ENCODE data around the gene SLC2A6.

The SLC2A6 gene

DNA sequence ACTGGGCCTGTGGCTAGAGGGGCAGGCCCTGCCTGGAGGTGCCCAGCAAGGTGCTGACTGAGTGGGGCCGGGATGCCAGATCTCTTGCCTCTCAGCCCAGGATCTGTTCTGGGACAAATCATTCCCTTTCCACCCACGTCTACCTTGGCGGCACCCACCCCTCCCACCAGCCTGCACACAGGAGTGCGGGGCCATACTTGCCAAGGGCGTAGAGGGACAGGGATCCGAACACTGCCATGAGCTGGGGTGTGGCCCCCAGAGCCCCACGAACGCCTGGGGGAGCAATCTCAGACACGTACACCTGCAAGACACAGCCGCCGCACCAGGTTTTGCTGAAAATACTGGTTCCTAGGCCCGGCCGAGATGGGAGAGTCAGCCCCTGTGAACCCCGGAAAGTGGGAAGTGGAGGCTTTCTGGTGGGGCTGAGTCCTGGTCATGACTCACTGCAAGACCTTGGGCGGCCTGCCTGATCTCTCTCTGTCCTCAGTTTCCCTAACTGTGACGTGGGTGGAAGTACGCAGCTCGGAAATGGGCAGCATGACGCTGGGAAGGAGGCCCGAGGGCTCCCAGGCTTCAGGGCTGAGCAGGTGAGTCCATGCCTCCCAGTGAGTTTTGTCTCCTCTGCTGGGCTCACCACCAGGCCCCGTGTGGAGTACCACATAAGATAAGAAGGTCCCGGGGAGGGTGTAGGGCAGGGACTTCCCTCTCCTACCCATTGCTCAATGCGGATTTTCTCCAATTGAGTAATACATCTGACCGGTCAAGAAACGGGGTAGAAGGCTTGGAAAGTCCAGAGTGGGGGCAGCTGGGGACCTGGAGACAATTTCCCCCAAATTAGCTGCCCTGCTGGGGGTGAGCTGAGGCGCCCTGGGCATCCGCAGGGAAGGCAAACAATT is 2.6 kb downstream of the SLC2A6 start:
- DNase-seq = no peak

DNA sequence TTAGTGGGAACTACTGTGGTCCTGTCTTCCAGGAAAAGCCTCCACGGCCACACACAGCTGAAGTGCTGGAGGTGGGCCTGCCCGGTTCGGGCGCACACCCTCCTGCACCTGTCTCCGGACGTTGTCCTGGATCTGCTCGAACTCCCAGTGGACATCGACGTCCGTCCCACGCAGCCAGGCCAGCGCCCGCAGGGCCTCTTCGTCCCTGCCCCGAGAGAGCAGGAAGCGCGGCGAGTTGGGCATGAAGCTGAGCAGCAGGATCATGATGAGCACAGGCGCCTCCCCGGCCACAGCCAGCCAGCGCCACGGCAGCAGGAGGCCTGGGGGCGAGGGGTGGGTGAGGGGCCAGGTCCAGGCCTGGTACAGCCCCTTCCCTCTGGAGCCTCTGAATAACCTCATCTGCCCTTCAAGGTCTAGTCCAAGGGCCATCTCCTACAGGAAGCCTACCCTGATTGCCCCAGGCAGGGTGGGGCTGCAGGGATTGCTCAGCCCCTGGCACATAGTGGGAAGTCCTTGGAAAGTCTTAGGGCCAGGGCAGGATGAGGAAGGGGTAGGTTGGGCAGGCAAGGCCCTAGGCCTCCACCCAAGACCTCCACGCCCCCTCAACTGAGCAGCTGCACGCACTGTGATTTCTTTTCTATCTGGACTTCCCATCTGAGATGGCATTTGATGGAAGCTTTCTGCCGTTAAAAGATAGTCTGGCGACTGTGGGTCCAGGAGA is 3.4 kb downstream of the SLC2A6 start:
- DNase-seq = no peak

- DNase-seq = no peak
Observed at GRCh38 chr9:133474853-133475252, 4.0 kb downstream of the SLC2A6 start.

DNA sequence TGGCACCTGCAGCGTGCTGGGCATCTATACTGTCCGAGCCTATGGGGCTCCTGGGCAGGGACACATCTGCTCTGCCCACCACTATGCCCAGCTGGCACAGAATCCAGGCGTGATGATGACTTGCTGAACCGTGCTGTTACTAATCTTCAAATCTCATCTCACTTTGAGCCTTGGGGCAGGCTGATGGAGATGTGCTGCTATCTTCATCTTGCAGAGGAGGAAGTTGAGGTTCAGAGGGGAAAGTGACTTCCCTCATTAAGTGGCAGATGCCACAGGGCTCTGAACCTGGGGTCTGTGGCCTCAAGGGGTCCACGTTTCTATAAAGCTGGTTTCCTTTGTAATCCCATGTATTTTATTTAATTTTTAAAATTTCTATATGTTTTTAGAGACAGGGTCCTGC is 4.7 kb downstream of the SLC2A6 start:
- DNase-seq = no peak

GRCh38 chr9:133473743-133474142 is 5.2 kb downstream of the SLC2A6 start:
- DNase-seq = no peak

DNA sequence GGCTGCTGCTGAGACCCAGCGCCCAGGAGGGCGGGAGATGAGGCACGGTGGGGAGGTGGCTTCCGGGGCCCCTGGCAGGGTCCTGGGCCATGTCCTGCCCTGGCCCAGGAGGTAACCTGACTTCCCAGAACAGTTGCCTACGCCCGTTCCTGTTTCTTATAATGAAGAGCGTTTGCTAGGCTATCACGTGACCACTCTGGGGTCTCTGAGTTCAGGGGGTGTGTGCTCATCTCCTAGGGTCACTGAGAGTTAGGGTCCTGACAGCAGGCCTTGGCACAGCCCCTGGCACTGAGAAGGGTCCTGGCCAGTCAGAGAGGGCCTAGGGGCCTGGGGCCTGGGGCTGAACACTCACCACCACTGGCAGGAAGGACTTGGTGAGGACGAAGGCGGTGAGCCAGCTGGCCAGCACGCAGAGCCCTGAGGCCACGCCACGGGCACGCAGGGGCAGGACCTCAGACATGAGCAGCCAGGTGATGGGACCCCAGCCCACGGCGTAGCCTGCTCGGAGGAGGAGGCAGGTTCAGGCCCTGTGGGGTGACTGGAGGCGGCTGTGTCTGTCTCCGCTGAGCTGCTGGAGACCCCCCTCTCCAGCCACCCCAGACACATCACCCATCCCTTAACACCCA is 6.0 kb downstream of the SLC2A6 start:
- DNase-seq = no peak

DNA sequence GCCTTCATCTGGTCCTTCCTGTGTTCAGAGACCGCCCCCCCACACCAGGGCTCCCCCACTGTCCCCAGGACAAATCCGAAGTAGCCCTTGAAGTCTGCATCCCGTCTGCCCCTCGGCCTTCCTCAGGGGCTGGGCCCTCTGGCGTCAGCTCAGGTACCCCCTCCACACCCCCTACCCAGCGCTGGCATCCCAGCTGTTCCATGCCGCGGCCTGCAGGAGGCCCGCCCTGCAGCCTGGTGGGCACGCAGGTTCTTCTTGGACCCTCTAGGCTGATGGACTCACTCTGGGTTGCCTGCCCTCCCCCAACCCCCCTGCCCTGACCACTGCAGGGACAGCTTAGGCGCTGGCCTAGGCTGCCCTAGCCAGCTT is 6.6 kb downstream of the SLC2A6 start:
- no peak for DNase-seq

DNA sequence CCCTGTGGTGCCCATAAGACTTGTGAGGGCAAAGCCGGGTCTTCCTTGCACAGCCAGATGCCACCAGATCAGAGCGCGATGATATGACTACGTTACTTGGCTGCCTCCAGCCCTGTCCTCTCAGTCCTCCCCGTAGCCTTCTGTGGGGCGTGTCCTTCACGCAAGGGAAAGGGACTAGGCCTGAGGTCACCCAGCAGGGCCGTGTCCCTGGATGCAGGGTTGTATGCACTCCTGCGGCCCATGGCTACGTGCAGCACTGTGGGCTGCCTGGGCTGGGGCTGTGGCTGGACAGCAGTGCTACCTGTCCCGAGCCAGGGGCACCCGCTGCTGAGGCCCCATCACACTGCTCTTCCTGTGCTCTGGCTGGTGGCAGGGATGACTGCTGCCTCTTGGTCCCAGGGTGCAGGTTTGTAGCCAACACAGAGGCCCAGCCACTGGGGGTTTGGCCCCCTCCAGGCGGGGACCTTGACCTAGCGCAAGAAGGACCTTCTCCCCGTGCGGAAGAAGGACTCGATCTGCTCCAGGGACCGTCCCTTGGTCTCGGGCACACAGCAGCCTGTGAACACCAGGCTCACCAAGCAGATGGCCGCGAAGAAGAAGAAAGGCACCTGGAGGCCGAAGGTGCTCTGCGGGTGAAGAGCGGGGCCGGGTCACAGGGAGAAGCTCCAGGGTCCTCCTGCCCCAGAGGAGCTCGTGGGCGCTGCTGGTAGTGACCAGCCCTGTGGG is 7.2 kb downstream of the SLC2A6 start:
- DNase-seq = no peak

GRCh38 chr9:133470988-133471387 is 7.9 kb downstream of the SLC2A6 start:
- DNase-seq = no peak

DNA sequence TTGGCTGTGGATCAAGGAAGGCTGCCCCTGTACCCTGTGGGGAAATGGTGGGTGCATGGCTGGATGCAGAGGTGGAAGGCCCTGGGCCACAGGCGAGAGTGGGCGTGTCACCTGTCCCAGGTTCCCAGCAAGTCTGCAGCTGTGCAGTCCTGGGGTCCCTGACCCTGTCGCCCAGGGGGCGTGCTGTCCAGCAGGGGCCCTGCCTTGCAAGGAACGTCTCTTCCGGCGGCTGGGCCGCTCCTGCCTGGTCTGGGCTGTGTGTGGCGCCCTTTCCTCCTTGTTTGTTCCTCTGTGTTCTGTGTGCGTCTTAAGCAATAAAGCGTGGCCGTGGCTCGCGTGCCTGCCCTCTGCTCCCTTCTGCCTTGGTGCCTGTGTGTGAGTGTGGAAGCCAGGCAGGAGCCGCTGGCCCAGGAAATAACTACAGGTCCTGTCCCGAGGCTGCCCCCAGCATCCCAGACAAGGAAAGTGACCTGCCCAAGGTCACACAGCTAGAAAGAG is 8.4 kb downstream of the SLC2A6 start:
- no peak for DNase-seq

GRCh38 chr9:133468777-133469421 is 10.0 kb downstream of the SLC2A6 start:
- no peak for DNase-seq

GRCh38 chr9:133468374-133468773 is 10.5 kb downstream of the SLC2A6 start:
- no peak for DNase-seq

GRCh38 chr9:133467101-133467500 is 11.8 kb downstream of the SLC2A6 start:
- no peak for DNase-seq

GRCh38 chr9:133465984-133466383 is 12.9 kb downstream of the SLC2A6 start:
- DNase-seq = no peak

GRCh38 chr9:133464638-133465037 is 14.3 kb downstream of the SLC2A6 start:
- DNase-seq = no peak

GRCh38 chr9:133463864-133464615 is 14.9 kb downstream of the SLC2A6 start:
- no peak for DNase-seq

- no peak for DNase-seq
Observed at GRCh38 chr9:133463234-133463863, 15.6 kb downstream of the SLC2A6 start.

DNA sequence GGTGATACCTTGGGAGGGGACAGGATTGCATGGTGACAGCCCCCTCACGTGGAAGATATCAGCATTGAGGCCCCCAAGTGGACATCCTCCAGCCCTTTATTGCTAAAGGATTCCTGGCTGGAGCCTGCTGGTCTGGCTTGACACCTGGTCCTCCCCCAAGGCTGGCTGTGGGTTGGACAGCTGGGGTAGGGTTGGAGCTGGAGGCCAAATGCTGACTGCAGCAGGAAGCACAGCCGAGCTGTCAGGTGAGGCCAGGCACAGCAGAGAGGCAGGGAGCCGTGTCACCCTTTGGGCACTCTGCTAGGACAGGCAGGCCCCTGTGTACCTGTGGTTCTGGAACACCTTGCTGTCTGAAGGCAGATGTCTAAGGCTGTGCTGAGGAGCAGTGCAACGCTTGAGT is 16.9 kb downstream of the SLC2A6 start:
- no peak for DNase-seq

- peak in 1 of 2 experiments; percentile 18 for DNase-seq
Observed at GRCh38 chr9:133460405-133461175, 18.3 kb downstream of the SLC2A6 start.

All from NCI-H446 (cell line).